DOHH2 (cell line): Measurements from ENCODE around the gene CENPM.

Experiments used
- H3F3A ChIP-seq: fragments of 200-600 bp; sonication (generic), shearing (Covaris generic); 2 replicates; pipeline ENCODE4 v1.6.0; 2016; ENCODE audit warnings: antibody characterized with exemption, mild to moderate bottlenecking; ENCODE audit not compliant: control insufficient read depth, insufficient read depth
- H3K27ac ChIP-seq: fragments of 200-600 bp; sonication (generic); 2 replicates; pipeline ENCODE4 v1.5.1; 2014; ENCODE audit warnings: low read depth, mild to moderate bottlenecking, low read length, moderate library complexity
- H3K27me3 ChIP-seq: fragments of 200-600 bp; sonication (generic); 2 replicates; pipeline ENCODE4 v1.6.1; 2014; ENCODE audit warnings: mild to moderate bottlenecking, low read length, mixed read lengths; ENCODE audit not compliant: control insufficient read depth
- H3K36me3 ChIP-seq: fragments of 200-600 bp; sonication (generic); 2 replicates; pipeline ENCODE4 v1.6.1; 2014; ENCODE audit warnings: mild to moderate bottlenecking, low read length, moderate library complexity, mixed read lengths; ENCODE audit not compliant: control insufficient read depth
- H3K4me1 ChIP-seq: fragments of 200-600 bp; sonication (generic); 2 replicates; pipeline ENCODE4 v1.6.1; 2014; ENCODE audit warnings: mild to moderate bottlenecking, low read length, mixed read lengths; ENCODE audit not compliant: control insufficient read depth
- H3K4me2 ChIP-seq: fragments of 200-600 bp; sonication (generic); 2 replicates; pipeline ENCODE4 v1.6.0; 2014; ENCODE audit warnings: mild to moderate bottlenecking, low read length, moderate library complexity
- H3K4me3 ChIP-seq: fragments of 200-600 bp; sonication (generic); 2 replicates; pipeline ENCODE4 v1.5.1; 2014; ENCODE audit warnings: mild to moderate bottlenecking, low read length, mixed read lengths
- H3K79me2 ChIP-seq: fragments of 200-600 bp; sonication (generic); 2 replicates; pipeline ENCODE4 v1.6.1; 2014; ENCODE audit warnings: mild to moderate bottlenecking, low read length, mixed read lengths; ENCODE audit not compliant: control insufficient read depth
- H3K9me2 ChIP-seq: fragments of 200-600 bp; sonication (generic); replicated peaks from 2 replicates; pipeline ENCODE4 v1.6.1; 2014; ENCODE audit warnings: mild to moderate bottlenecking, low read length, mixed read lengths; ENCODE audit not compliant: control insufficient read depth
- H3K9me3 ChIP-seq: fragments of 200-600 bp; sonication (generic); 2 replicates; pipeline ENCODE4 v1.6.1; 2014; ENCODE audit warnings: antibody characterized with exemption, low read length, mixed read lengths; ENCODE audit not compliant: control insufficient read depth, insufficient read depth
- H4K20me1 ChIP-seq: fragments of 200-600 bp; sonication (generic); 2 replicates; pipeline ENCODE4 v1.6.0; 2014; ENCODE audit warnings: low read depth, mild to moderate bottlenecking, antibody characterized with exemption, low read length, moderate library complexity; ENCODE audit not compliant: control insufficient read depth, insufficient read depth
- CTCF ChIP-seq: fragments of 200-600 bp; sonication (generic); IDR thresholded peaks from one replicate; pipeline ENCODE4 v1.5.1; 2014; ENCODE audit warnings: antibody characterized with exemption, mild to moderate bottlenecking, low read depth, low read length; ENCODE audit not compliant: poor library complexity, severe bottlenecking
- EZH2phosphoT487 ChIP-seq: fragments of 200-600 bp; sonication (generic); IDR thresholded peaks from 2 replicates; pipeline ENCODE4 v1.6.1; 2017; ENCODE audit warnings: borderline replicate concordance, mild to moderate bottlenecking, antibody characterized with exemption, low read length, moderate library complexity, mixed read lengths

CENPM gene

DNA sequence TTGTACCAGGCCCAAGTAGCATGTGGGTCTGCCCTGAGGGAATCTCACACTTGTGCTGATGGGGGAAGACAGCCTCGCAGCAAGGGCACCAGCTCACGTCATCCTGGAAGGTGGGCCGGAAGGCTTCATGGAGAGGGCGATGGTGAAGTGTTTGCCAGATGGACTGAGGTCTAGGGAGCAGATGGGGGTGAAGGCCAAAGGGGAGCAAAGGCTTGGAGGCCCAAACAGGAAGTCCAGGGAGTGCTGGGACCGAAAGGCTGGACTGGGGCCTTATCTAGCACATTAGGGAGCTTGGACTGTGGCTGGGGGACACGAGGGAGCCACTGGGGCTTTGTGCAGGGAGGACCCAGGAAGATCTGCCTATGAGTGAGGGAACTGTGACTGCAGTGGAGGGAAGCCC lies 19.1 kb downstream of the CENPM start:
- Histone ChIP-seq H4K20me1 (peaks cover 7% of the 10 kb centered on the region; the same call in 1 of the 2 replicates), H3K36me3 (peaks cover 44% of the 10 kb centered on the region), H3F3A (peaks cover 38% of the 10 kb centered on the region), H3K27me3 (no peaks in the 10 kb centered on the region), H3K9me2 (no peaks in the 10 kb centered on the region), H3K27ac (peak overlapping the region; percentile 86), H3K4me2 (peak overlapping the region; percentile 85), H3K4me1 (peaks cover 89% of the 10 kb centered on the region), H3K4me3 (no peak overlapping the region), H3K79me2 (peaks cover 37% of the 10 kb centered on the region), H3K9me3 (no peaks in the 10 kb centered on the region)
- TF ChIP-seq CTCF (no peak), EZH2phosphoT487 (no peak)

DNA sequence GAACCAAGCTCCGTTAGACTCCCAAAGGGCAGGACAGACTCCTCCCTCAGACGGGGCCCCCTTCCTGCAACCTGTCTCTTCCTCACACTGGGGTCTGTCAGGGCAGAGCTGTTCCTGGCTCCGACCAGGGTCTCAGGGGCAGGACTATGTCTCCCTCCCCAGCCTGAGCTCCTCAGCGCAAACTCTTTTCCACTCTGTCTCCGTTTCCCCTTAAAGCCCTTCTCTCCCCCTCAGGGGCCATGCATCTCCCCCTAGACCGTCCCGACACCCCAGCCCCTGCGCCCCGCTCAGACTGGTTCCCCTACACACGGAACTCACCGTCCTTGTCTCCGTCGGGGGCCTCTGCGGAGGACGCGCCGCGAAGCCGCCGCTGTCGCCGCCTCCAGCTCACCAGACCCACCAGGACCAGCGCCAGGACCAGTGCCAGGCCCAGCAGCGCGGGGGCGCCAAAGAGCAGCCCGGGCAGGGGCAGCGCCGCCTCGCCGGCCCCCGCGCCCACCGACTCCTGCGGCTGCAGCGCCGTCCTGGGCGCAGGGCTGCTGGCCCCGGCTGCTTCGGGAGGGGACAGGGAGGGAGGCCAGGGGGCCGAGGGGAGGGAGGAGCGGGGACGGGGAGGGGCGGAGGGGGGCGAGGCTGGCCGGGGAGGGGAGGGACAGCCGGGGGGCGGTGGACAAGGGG lies 21.0 kb downstream of the CENPM start:
- peak overlapping the region; percentile 85 for H3K4me2 ChIP-seq

DNA sequence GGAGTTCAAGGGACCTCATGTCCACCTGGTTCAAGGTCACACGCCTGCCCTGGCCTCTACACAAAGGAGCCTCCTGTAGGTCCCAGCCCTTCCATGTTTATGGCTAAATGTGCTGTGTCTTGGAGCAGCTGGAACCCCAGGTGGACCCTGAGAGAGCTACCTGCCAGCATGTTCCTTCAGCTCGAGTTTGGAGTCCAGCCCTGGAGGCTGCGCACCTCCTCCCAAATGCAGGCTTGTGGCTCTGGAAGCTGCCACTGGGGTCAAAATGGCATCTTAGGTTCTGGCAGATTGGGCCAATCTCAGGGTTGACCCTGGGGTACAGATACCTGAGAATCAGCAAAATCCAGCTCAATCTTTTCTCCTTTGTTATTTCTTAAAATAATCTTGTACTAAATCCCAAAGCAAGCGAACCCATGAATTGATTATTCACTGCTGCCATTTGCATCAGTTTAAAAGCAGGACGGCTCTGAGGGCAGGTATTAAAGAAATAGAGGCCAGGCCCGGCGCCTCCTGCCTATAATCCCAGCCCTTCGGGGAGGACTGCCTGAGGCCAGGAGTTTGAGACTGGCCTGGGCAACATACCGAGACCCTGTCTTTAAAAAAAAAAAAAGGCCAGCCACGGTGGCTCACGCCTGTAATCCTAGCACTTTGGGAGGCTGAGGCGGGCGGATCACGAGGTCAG lies 23.2 kb downstream of the CENPM start:
- H3K9me3 ChIP-seq = no peaks in the 10 kb centered on the region
- H3K9me2 ChIP-seq = no peaks in the 10 kb centered on the region
- H3K4me3 ChIP-seq = peak overlapping the region; percentile 86
- H3F3A ChIP-seq = peaks cover 33% of the 10 kb centered on the region
- peaks cover 45% of the 10 kb centered on the region for H3K36me3 ChIP-seq
- H3K27me3 ChIP-seq = no peaks in the 10 kb centered on the region
- H3K4me1 ChIP-seq = peaks cover 89% of the 10 kb centered on the region
- H3K4me2 ChIP-seq = peak overlapping the region; percentile 85
- peaks cover 7% of the 10 kb centered on the region; the same call in 1 of the 2 replicates for H4K20me1 ChIP-seq
- H3K79me2 ChIP-seq = peaks cover 36% of the 10 kb centered on the region
- H3K27ac ChIP-seq = peak overlapping the region; percentile 86
- no peak for TF ChIP-seq EZH2phosphoT487

More for the DNA sequence above, 21.0 kb downstream of the CENPM start:
- Histone ChIP-seq H3K4me1 (peaks cover 89% of the 10 kb centered on the region), H3K27me3 (no peaks in the 10 kb centered on the region), H3K9me3 (no peaks in the 10 kb centered on the region), H3F3A (peaks cover 33% of the 10 kb centered on the region), H4K20me1 (peaks cover 7% of the 10 kb centered on the region; the same call in 1 of the 2 replicates), H3K36me3 (peaks cover 48% of the 10 kb centered on the region), H3K27ac (peak overlapping the region; percentile 86), H3K79me2 (peaks cover 36% of the 10 kb centered on the region), H3K9me2 (no peaks in the 10 kb centered on the region), H3K4me3 (peak overlapping the region; percentile 86)
- TF ChIP-seq CTCF (peak; percentile 86), EZH2phosphoT487 (no peak)
